Measurements from ENCODE around the gene PPP1R1B.

The PPP1R1B gene

DNA sequence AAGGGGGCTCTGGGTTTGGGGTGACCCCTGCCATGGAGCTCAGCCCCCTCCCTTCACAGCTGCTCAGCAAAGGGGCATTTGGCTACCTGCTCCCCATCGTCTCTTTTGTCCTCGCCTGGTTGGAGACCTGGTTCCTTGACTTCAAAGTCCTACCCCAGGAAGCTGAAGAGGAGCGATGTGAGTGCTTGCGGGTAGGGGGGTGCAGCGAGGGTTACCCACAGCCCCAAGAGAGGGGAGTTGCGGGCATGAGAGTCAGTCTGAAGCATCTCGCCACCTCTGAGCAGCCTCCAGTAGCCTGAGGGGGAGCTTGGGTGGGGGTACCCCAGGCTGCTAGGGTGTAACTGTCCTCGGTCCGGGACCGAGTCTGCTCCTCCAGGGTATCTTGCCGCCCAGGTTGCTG lies 31.6 kb downstream of the PPP1R1B start:
- DNase-seq: no peak

GRCh38 chr17:39658760-39659159 lies 32.0 kb downstream of the PPP1R1B start:
- no peak for DNase-seq

DNA sequence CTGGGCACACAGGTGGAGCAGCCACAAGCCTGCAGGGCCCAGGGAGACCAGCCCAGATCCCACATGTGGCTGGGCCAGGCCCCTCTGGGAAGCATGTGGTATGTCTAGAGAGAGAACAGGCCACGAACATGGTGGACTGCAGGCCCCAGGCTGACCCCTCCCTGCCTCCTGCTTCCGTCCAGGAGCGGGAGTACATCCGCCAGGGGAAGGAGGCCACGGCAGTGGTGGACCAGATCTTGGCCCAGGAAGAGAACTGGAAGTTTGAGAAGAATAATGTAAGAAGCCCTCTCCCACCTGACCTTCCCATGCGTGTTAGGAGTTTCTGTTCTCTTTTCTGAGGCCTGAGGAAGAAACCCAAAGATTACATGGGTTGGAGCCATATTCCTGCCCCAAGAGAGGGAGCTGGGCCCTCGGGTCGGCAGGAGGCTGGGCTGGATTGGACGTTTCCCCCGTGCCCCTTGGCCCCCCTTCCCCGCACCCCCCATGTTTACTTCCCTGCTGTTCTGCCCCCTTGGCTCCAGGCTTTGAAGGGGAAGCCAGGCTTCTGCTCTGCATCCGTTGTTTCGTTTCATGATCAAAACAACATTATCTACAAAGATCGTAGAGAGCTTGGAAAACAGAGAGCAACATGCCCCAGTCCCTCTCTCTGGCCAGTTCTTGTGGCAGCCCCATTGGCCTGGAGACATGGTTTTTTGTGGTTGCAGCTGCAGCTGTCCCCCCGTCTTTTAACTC lies 32.7 kb downstream of the PPP1R1B start:
- no peak for DNase-seq

DNA sequence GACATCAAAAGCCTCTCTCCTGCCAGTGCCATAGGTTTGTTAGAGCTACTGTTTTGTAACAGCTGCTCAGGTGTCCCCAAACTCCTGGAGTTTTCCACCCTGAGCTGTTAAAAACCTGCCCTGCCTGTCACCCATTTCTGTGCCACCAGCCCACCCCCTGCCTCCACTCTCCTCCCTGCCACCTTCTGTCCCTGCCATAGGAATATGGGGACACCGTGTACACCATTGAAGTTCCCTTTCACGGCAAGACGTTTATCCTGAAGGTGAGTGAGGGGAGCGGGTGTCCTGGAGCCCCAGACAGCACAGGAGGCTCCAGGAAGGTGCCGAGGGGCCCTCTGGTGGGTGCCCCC lies 33.2 kb downstream of the PPP1R1B start:
- DNase-seq: no peak

GRCh38 chr17:39660397-39661385 lies 33.9 kb downstream of the PPP1R1B start:
- DNase-seq: peak; percentile 96

DNA sequence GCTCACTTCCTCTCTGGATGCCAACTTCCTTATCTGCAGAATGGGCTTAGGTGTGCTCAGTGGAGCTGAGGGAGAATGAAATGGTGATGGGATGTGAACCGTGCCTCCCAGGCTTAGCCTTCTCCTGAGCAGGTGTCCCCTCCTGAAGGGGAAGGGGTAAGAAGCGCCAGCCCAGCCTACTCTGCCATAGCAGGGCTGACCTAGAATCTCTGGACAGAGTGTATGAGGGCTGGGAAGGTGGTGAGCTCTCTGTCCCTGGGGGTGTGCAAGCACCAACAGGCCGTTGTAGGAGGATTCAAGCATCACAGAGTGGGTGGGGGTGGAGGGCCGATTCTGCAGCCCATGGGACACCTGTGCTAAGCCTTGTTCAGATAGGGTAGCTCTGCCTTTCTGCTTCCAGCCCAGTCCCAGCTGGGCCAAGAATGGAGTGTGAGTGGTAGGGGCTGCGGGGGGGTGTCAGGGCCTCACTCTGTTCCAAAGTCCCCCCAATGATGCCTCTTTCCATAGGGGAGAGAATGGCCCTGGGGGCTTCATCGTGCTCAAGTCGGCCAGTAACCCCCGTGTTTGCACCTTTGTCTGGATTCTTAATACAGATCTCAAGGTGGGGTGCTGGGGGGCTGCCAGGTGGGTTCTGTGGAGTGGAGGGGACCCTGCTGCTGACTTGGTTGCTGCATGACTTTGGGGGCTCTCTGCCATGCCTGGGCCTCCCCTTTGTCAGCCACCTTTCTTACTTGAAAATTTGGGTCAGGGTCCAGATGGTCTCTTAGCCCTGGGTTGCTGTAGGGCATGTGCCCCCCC lies 35.2 kb downstream of the PPP1R1B start:
- DNase-seq: peak; percentile 63

DNA sequence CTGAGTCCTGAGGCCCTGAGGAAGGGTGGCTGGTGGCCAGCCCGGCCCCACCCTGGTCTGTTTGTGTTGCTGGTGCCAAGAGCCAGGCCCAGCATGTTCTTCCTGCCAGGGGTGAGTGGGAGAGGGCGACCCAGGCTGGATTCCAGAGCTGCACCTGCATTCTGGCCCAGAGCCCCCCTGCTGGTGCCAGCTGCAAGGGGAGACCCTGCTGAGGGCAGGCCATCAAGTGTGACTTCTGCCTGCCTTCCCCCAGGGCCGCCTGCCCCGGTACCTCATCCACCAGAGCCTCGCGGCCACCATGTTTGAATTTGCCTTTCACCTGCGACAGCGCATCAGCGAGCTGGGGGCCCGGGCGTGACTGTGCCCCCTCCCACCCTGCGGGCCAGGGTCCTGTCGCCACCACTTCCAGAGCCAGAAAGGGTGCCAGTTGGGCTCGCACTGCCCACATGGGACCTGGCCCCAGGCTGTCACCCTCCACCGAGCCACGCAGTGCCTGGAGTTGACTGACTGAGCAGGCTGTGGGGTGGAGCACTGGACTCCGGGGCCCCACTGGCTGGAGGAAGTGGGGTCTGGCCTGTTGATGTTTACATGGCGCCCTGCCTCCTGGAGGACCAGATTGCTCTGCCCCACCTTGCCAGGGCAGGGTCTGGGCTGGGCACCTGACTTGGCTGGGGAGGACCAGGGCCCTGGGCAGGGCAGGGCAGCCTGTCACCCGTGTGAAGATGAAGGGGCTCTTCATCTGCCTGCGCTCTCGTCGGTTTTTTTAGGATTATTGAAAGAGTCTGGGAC lies 36.0 kb downstream of the PPP1R1B start:
- no peak for DNase-seq

GRCh38 chr17:39663340-39663687 lies 36.6 kb downstream of the PPP1R1B start:
- DNase-seq: peak; percentile 53

DNA sequence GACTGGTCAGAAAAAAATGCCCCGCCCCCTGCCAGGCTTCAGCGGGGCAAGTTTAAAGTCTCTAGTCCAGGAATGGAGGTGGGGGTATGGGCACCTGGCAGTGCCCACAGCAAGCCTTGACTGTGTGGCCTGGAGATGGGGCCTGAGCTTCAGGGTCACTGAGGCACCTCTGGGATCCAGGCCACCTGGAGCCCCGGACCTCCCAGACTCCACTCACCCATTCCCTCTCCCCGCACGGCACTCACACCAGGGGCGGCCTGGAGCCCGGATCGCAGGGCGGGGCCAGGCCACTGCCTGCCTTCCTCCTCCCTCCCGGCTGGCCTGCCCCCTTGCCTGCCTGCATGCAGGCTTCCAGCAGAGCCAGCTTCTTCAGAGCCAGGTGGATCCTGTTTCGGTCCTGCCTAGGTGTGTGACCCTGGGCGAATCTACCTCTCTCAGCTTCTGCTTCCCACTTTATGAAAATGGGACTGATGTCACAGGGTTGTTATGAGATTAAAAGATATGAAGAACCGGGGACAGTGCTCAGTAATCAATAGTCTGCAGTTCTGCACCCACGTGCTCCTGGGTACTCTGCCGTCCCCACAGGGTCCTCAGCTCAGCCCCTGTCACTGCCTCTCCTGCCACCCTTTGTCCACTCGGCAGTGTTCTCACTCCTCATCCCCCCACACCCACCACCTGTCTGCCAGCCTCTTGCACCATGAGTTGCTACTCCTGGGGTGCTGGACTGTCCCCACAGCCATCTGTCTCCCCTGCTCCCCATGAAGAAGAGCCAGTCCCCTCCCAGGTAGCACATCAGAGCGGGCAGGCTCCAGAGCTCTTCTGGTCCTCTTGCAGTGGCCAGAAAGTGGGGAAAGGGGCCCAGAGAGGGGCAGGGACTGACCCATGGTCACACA lies 37.2 kb downstream of the PPP1R1B start:
- peak; percentile 69 for DNase-seq

DNA sequence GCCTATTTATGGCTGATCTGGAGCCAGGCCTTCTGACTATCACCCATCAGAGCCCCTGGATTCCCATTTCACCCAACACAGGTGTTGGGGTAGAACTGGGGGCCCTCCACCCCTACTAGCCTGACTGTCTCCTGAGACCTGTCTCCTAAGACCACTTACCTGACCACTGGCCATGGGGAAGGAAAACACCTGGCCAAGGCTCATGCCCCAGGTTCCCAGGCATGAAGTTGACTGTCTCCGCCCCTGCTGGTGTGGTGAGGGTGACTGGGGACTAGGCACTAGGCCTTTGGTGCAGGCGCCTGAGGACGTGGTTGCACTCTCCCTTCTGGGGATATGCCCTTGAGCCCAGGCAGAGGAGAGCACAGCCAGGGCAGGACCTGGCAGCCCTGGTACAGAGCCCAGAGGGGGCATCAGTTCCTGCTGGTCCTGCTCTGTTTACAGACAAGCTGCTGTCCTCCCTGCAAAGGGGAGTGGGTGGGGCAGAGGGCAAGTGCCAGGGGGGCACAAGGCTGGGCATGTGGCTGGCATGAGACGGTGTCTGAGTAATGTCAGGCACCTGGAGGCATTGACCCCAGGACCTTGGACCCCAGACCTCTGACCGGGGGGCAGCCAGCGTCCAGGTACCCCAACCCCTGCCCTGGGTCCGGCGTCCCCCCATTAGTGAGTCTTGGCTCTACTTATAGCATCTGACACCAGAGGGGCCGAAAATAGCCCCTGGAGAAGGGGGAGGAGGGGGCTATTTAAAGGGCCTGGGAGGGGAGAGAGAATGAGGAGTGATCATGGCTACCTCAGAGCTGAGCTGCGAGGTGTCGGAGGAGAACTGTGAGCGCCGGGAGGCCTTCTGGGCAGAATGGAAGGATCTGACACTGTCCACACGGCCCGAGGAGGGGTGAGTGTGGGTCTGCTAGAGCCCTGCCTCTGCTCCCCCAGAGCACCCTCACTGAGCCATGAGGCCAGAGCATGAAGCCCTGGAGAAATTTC lies 38.1 kb downstream of the PPP1R1B start, which contains the start of gene TCAP:
TCAP (plus strand) TSS at position 769 of the 981 bp plus-strand sequence; CDS start at position 780, 11 bp downstream.
- no peak for DNase-seq

GRCh38 chr17:39665642-39666224 lies 39.0 kb downstream of the PPP1R1B start:
- DNase-seq: peak; percentile 51

- no peak for DNase-seq
Measured at GRCh38 chr17:39666231-39666600, 39.5 kb downstream of the PPP1R1B start.

DNA sequence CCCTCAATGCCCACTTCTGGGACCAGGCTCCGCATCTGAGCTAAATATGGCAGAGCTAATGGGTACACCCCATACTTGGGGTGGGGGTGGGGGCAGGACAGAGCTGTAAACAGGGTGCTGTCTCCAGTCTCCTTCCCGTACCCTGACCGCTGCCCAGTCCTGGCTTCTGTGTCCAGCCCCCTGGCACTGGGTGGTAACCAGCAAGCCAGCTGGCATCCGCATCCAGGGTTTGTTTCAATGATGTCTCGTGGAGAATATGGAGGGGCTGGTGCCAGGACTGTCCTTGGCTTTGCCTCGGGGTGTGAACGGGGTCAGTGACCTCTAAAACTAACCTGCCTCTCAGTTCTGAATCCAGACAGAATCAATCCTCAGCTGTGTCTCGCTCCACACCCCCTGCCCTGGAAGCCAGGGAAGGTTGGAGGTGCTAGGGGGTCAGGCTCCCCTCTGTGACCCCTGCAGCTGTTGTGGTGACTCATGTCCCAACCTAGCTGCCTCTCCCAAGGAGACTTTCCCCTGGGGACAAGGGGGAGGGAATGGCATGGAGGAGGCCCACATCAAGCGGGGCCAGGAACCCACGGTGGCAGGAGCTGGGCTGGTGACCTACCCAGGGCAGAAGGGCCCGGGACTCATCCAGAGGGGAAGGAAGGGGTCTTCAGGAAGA lies 40.0 kb downstream of the PPP1R1B start:
- DNase-seq: peak; percentile 46

DNA sequence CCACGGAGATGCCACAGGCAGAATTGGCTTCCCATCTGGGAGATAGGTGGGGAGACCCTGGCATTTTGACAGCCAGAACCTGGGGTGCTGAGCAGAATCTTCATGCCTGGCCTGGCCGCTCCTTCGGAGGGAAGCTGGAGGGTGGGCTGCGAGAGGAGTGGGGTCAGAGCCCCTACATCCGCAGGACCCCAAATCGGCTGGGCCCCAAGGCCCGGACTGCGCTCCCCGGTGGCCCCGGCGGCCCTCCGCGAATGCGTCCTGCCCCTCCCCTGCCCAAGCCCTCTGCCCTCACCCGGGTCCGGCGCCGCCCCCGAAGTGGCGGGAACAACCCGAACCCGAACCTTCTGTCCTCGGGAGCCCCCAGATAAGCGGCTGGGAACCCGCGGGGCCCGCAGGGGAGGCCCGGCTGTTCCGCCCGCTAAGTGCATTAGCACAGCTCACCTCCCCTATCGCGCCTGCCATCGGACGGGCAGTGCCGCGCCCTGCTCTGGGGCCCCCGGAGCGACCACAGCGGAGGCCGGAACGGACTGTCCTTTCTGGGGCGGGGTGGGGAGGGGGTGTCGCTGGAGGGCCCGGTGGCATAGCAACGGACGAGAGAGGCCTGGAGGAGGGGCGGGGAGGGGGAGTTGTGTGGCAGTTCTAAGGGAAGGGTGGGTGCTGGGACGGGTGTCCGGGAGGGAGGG lies 40.7 kb downstream of the PPP1R1B start:
- DNase-seq: peak; percentile 79

DNA sequence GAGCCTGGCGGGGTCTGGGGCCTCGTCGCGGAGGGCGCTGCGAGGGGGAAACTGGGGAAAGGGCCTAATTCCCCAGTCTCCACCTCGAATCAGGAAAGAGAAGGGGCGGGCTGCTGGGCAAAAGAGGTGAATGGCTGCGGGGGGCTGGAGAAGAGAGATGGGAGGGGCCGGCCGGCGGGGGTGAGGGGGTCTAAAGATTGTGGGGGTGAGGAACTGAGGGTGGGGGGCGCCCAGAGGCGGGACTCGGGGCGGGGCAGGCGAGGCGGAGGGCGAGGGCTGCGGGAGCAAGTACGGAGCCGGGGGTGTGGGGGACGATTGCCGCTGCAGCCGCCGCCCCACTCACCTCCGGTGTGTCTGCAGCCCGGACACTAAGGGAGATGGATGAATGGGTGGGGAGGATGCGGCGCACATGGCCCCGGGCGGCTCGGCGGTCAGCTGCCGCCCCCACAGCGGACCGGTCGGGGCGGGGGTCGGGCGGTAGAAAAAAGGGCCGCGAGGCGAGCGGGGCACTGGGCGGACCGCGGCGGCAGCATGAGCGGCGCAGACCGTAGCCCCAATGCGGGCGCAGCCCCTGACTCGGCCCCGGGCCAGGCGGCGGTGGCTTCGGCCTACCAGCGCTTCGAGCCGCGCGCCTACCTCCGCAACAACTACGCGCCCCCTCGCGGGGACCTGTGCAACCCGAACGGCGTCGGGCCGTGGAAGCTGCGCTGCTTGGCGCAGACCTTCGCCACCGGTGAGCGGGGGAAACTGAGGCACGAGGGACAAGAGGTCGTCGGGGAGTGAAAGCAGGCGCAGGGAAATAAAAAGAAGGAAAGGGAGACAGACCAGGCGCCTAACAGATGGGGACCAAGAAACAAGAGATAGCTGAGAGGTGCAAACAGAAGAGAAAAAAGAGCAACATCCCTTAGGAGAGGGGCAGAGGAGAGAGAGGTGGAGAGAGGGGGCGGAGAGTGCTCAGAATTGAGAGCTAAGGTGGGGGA lies 41.5 kb downstream of the PPP1R1B start, which contains the start of gene PNMT:
PNMT (plus strand) TSS at position 509 of the 980 bp plus-strand sequence; CDS start at position 532, 23 bp downstream.
- peak; percentile 86 for DNase-seq

DNA sequence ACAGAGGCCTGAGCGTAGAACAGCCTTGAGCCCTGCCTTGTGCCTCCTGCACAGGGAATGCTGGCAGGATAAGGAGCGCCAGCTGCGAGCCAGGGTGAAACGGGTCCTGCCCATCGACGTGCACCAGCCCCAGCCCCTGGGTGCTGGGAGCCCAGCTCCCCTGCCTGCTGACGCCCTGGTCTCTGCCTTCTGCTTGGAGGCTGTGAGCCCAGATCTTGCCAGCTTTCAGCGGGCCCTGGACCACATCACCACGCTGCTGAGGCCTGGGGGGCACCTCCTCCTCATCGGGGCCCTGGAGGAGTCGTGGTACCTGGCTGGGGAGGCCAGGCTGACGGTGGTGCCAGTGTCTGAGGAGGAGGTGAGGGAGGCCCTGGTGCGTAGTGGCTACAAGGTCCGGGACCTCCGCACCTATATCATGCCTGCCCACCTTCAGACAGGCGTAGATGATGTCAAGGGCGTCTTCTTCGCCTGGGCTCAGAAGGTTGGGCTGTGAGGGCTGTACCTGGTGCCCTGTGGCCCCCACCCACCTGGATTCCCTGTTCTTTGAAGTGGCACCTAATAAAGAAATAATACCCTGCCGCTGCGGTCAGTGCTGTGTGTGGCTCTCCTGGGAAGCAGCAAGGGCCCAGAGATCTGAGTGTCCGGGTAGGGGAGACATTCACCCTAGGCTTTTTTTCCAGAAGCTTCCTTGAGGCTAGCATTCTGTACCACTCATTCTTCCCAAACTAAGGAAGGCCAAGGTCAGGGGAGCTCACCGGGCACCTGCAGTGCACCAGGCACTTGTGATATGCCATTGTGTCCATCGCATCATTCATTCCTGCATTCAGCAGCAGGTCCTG lies 43.4 kb downstream of the PPP1R1B start:
- no peak for DNase-seq
